ENCODE measurements around the gene CHCHD1. TPM values are rescaled to one million over a fixed set of nuclear protein-coding genes. Genes with fewer than 3 reads are reported as not detected.

The CHCHD1 gene
- total RNA-seq, 1 donor from 2014 or later, result 23.1 TPM

GRCh38 chr10:73797324-73798025 is 15.6 kb downstream of the CHCHD1 start:
- TF ChIP-seq CTCF (IDR thresholded peaks at IDR 0.05; ENCODE audit: unreplicated experiment), result no peak
- no peaks in the 10 kb centered on the region for H3K9me3 Mint-ChIP-seq
- H3K27ac Mint-ChIP-seq, result no peak overlapping the region
- no peaks in the 10 kb centered on the region for H3K4me1 Mint-ChIP-seq
- H3K27me3 Mint-ChIP-seq (ENCODE audit: low read depth), result no peaks in the 10 kb centered on the region
- no peak overlapping the region for H3K4me3 Mint-ChIP-seq
- no peak for DNase-seq (ENCODE audit: low spot score in 2 of 2, unreplicated experiment in 2 of 2)
- H3K36me3 Mint-ChIP-seq, result peaks cover 34% of the 10 kb centered on the region

DNA sequence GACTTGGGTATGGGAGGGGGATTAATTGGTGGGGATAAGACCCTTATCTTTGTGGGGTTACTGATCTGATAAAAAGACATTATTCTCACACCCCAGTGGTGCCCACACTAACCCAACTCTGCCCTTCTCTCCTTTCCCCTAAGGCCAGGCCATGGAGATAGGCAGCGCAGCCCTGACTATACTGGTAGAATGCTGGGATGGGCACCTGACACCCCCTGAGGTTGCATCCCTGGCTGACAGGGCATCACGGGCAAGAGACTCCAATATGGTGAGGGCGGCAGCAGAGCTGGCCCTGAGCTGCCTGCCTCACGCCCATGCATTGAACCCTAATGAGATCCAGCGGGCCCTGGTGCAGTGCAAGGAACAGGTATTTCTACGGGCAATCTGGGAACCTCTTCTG is 16.2 kb downstream of the CHCHD1 start:
- no peak overlapping the region for H3K4me3 Mint-ChIP-seq
- peaks cover 37% of the 10 kb centered on the region for H3K36me3 Mint-ChIP-seq
- no peaks in the 10 kb centered on the region for H3K9me3 Mint-ChIP-seq
- TF ChIP-seq CTCF (IDR thresholded peaks at IDR 0.05; ENCODE audit: unreplicated experiment), result no peak
- H3K4me1 Mint-ChIP-seq, result no peaks in the 10 kb centered on the region
- H3K27ac Mint-ChIP-seq, result no peak overlapping the region
- DNase-seq (ENCODE audit: low spot score in 2 of 2, unreplicated experiment in 2 of 2), result no peak
- H3K27me3 Mint-ChIP-seq (ENCODE audit: low read depth), result no peaks in the 10 kb centered on the region

GRCh38 chr10:73798927-73799560 is 17.2 kb downstream of the CHCHD1 start:
- Mint-ChIP-seq H3K27me3 (ENCODE audit: low read depth) (no peaks in the 10 kb centered on the region), H3K9me3 (no peaks in the 10 kb centered on the region), H3K4me3 (no peak overlapping the region), H3K27ac (no peak overlapping the region), H3K36me3 (peaks cover 33% of the 10 kb centered on the region), H3K4me1 (no peaks in the 10 kb centered on the region)
- DNase-seq (ENCODE audit: low spot score in 2 of 2, unreplicated experiment in 2 of 2), result no peak
- no peak for TF ChIP-seq CTCF (IDR thresholded peaks at IDR 0.05; ENCODE audit: unreplicated experiment)

GRCh38 chr10:73799899-73800559 is 18.2 kb downstream of the CHCHD1 start:
- Mint-ChIP-seq H3K36me3 (peaks cover 28% of the 10 kb centered on the region), H3K4me1 (no peaks in the 10 kb centered on the region), H3K27ac (no peak overlapping the region), H3K9me3 (no peaks in the 10 kb centered on the region), H3K4me3 (no peak overlapping the region), H3K27me3 (ENCODE audit: low read depth) (no peaks in the 10 kb centered on the region)
- no peak for DNase-seq (ENCODE audit: low spot score in 2 of 2, unreplicated experiment in 2 of 2)
- no peak for TF ChIP-seq CTCF (IDR thresholded peaks at IDR 0.05; ENCODE audit: unreplicated experiment)

- Mint-ChIP-seq H3K36me3 (peaks cover 28% of the 10 kb centered on the region), H3K4me3 (no peak overlapping the region), H3K4me1 (no peaks in the 10 kb centered on the region), H3K9me3 (no peaks in the 10 kb centered on the region), H3K27ac (no peak overlapping the region), H3K27me3 (ENCODE audit: low read depth) (no peaks in the 10 kb centered on the region)
- DNase-seq (ENCODE audit: low spot score in 2 of 2, unreplicated experiment in 2 of 2), result no peak
- TF ChIP-seq CTCF (IDR thresholded peaks at IDR 0.05; ENCODE audit: unreplicated experiment), result no peak
Observed at GRCh38 chr10:73800560-73801252, 18.9 kb downstream of the CHCHD1 start.
